AG04450 (cell line): ENCODE measurements around the gene EPN2. TPM values are rescaled to one million over a fixed set of nuclear protein-coding genes. Genes with fewer than 3 reads are reported as not detected.
A peak's percentile ranks its signal among the peaks of the same experiment; 100 is the strongest.

Source experiments
- CTCF ChIA-PET: fragments of 300-600, 350-600 bp; formaldehyde crosslinking; extraction: SDS; loops from one replicate; lab custom pipeline; 2022; ENCODE audit warnings: antibody characterized with exemption, inconsistent platforms; lab: Charles Lee
- POLR2A ChIA-PET: fragments of 350-600 bp; formaldehyde crosslinking; extraction: SDS; loops from one replicate; lab custom pipeline; 2021; ENCODE audit warnings: antibody characterized with exemption, inconsistent platforms; lab: Yijun Ruan, JAX
- DNase-seq: peaks from one replicate; pipeline ENCODE4 v3.0.0-alpha.2; 2011; ENCODE audit warnings: low read depth, low spot score
- H3K27ac ChIP-seq: one replicate; pipeline ENCODE4 v1.5.1; 2012; ENCODE audit warnings: low read depth, low read length, control low read depth
- H3K27me3 ChIP-seq: one replicate; pipeline ENCODE4 v1.6.0; 2012; ENCODE audit warnings: low read length; ENCODE audit not compliant: control insufficient read depth, insufficient read depth
- H3K4me3 ChIP-seq: 2 replicates; pipeline ENCODE4 v1.5.1; 2011; ENCODE audit warnings: mild to moderate bottlenecking, low read depth, low read length, control low read depth
- H3K9me3 ChIP-seq: 2 replicates; pipeline ENCODE4 v1.5.1; 2012; ENCODE audit warnings: low read length; ENCODE audit not compliant: control insufficient read depth, insufficient read depth
- polyA plus RNA-seq: library from polyadenylated mRNA; depleted of rRNA; stranded (reverse); fragments of >200 nt; gene quantifications from 2 replicates; pipeline ENCODE4 v1.2.3, GENCODE V29; 2011
- TF ChIP-seq, protein P1 (sequence below): IDR thresholded peaks from 2 replicates; pipeline ENCODE4 v1.5.1; 2011; ENCODE audit warnings: low read depth, low read length, control low read depth, inconsistent platforms

The EPN2 gene
- polyA plus RNA-seq, 1 experiment, result 27.9 TPM

DNA sequence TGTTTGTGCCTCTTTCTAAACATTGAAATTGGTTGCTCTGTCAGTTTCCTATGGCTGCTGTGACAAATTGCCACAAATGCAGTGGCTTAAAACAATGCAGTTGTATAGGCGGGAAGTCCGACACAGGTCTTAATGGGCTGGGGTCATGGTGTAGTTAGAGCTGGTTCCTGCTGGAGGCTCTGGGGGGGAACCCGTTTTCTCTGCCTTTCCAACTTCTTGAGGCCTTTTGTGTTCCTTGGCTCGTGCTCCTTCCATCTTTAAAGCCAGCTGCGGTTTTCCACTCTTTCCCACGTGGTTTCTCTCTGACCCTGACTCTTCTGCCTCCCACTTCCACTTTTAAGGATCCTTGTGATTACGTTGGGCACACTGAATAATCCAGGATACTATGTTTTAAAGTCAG lies 12.5 kb downstream of the EPN2 start:
- no peak for DNase-seq
- Histone ChIP-seq H3K4me3 (no peak overlapping the region), H3K9me3 (no peaks in the 10 kb centered on the region), H3K27me3 (no peaks in the 10 kb centered on the region), H3K27ac (peak overlapping the region; percentile 70)
- TF ChIP-seq, protein P1, sequence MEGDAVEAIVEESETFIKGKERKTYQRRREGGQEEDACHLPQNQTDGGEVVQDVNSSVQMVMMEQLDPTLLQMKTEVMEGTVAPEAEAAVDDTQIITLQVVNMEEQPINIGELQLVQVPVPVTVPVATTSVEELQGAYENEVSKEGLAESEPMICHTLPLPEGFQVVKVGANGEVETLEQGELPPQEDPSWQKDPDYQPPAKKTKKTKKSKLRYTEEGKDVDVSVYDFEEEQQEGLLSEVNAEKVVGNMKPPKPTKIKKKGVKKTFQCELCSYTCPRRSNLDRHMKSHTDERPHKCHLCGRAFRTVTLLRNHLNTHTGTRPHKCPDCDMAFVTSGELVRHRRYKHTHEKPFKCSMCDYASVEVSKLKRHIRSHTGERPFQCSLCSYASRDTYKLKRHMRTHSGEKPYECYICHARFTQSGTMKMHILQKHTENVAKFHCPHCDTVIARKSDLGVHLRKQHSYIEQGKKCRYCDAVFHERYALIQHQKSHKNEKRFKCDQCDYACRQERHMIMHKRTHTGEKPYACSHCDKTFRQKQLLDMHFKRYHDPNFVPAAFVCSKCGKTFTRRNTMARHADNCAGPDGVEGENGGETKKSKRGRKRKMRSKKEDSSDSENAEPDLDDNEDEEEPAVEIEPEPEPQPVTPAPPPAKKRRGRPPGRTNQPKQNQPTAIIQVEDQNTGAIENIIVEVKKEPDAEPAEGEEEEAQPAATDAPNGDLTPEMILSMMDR, result no peak
- ChIA-PET CTCF (interaction anchor here (0.6 to 1.3 kb wide), 4 partner anchors 18 to 198 kb away, joined by 3 to 6 read pairs (median 4); partner anchors contain the start of gene B9D1), POLR2A (interaction anchor here (1.2 kb wide), 1 partner anchor 11 kb away, joined by 4 read pairs; no protein-coding TSS in a partner anchor)

DNA sequence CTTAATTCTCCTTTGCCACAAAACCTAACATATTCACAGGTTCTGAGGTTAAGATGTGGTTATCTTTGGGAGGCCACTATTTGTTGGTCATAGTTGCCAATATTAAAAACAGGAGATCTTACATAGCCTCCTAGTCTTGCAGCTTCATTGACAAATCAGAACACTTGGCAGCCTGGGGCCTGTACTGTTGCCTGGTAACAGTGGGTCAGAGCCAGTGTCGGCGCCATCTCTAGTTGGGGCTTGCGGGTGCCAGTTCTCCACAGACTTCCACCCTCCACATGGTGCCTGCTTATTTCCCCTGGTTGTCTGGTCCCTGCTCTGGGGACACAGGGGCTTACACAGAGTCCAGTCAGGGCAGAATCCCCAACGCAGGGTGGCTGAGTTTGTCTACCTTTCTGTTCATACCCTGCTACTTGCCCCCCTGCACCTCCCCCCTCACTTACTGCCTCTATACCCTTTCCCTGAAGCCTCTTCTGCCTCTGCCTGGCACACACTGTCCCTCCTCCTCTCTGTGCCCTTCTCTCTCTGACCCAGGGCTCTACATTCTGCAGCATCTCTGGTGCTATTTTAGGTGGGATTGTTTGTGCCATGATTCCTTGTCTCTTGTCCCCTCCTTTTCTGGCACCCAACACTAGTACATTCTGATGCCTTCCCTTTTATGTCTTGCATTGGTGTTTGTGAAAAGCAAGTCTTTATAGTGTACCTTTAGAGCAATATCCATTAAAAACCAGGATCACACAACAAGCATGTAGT lies 13.4 kb downstream of the EPN2 start:
- Histone ChIP-seq H3K9me3 (no peaks in the 10 kb centered on the region), H3K27ac (no peak overlapping the region), H3K27me3 (no peaks in the 10 kb centered on the region), H3K4me3 (no peak overlapping the region)
- CTCF ChIA-PET, result interaction anchor here (0.6 kb wide), 1 partner anchor 1373 kb away, joined by 6 read pairs; no protein-coding TSS in a partner anchor
- TF ChIP-seq, protein P1, result no peak
- POLR2A ChIA-PET, result interaction anchor here (0.6 kb wide), 1 partner anchor 16 kb away, joined by 3 read pairs; no protein-coding TSS in a partner anchor
- DNase-seq, result no peak

DNA sequence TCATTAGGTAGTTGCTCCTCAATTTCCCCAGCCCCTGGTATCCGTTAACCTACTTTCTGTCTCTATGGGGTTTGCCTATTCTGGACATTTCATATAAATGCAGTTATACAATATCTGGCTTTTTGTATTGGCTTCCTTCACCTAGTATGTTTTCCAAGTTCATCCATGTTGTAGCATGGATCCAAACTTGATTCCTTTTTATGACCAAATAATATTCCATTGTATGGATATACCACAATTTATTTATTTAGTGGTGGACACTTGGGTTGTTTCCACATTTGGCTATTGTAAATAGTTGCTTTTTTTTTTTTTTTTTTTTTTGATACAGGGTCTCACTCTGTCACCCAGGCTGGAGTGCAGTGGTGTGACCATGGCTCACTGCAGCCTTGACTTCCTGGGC lies 15.9 kb downstream of the EPN2 start:
- H3K9me3 ChIP-seq, result no peaks in the 10 kb centered on the region
- ChIA-PET CTCF (no interaction called here), POLR2A (no interaction called here)
- no peak overlapping the region for H3K27ac ChIP-seq
- H3K27me3 ChIP-seq, result no peaks in the 10 kb centered on the region
- no peak overlapping the region for H3K4me3 ChIP-seq
- TF ChIP-seq, protein P1, result no peak
- no peak for DNase-seq

DNA sequence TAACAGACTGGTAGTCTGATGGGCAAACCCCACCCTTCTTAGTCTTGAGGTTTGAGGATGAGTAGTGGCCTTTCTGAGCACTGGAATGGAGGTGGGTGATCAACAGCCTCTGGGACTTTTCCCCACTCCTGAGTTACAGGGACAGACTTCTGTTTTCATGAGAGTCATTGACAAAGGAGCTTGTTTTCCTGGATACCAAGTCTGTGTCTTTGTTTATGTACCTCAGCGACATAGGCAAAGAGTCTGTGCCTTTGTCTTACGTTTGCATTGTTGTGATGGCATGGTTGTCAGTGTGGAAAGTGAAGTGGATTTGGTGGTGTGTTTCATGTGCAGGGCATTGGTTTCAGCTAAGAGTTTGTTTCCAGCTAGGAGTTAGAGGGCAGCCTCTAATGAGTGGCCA lies 17.5 kb downstream of the EPN2 start:
- no peak overlapping the region for H3K4me3 ChIP-seq
- CTCF ChIA-PET, result interaction anchor here (0.6 kb wide), 1 partner anchor 10 kb away, joined by 5 read pairs; no protein-coding TSS in a partner anchor

More for the DNA sequence above, 17.5 kb downstream of the EPN2 start:
- H3K27me3 ChIP-seq, result no peaks in the 10 kb centered on the region
- POLR2A ChIA-PET, result no interaction called here
- H3K27ac ChIP-seq, result no peak overlapping the region
- TF ChIP-seq, protein P1, result no peak
- no peaks in the 10 kb centered on the region for H3K9me3 ChIP-seq
- DNase-seq, result no peak
